GM21423 (cell line): ENCODE measurements around the gene PLAAT4.
A peak's percentile ranks its signal among the peaks of the same experiment; 100 is the strongest.
"Not testable (repeated sequence)": the region's sequence is repeated elsewhere in the genome, so short reads cannot be mapped to it uniquely, and the experiment has no call there.

Source experiments
- ATAC-seq: cut with Tn5 transposase; IDR thresholded peaks from one replicate; pipeline ENCODE4 v1.9.1; 2021; ENCODE audit warnings: mild to moderate bottlenecking, moderate library complexity; ENCODE audit not compliant: unreplicated experiment

PLAAT4 gene

DNA sequence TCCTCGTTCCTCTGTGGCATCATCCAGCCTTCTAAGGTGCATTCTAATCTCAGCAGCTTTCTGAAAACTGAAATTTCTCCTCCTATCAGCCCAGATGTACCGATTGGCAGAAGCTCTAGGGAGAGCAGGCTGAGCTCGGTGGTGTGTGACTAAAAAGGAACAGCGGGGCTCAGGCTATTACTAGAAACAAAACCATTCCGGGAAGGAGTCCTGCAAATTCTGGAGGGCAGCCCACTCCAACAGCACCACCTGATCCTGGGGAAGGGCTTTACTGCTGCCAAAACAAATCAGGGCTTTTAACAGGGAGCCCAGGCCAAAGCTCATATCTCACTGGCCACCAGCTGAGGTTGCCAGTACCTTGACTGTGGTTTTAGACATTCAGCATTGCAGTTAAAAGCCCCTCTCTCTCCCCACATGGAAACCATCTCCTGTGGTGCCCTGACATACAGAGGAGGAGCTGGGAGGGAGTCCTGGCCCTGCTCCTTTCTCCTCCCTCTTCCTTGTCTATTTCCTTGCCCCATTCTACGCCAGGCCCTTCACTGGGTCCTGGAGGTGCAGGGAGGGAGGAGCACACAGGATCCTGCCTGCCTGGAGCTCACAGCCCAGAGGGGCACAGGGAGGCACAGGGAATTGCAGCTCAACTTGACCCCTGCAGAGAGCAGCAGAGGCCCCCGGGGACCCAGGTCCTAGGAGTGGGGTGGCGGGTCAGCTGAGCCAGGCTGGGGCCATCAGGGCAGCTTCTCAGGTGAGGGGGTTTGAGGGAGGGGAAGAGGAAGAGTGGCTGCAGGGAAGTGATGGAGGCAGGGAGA is 889 bp downstream of the PLAAT4 start:
- no peak for ATAC-seq

DNA sequence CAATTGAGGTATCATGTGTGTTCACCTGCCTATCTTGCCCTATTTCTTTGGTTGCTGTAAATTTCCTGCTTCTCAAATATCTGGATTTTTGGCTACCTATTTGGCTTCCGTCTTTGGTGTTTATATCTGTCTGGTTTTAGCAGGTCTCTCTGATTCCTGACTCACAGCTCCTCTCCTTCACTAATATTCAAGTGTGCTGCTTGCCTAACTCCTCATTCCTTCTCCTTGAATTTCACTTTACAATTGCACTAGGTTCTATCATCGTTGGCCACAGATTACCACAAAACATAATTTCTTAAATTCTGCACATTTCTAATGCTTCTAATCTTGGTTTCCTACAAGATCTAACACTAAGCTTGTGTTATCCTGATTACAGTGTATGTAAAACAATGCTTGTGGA is 5.9 kb downstream of the PLAAT4 start:
- not testable (repeated sequence) for ATAC-seq

DNA sequence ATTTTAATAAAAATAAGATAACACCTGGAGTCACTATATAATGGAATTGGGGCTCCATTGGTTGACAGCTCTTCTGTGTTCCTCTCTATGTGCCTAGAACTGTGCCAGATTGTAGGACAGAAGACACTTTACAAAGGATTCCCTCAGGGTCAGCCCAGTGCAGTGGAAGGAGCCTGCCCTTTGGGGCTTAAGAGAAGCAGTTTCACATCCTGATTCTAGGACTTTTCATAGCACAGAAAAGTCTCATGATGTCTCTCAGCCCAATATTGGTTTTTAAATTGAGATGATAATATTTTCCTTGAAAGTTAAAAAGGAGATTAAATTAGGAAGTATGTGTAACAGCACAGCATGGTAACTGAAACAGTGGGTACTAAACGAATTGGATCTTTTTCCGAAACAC is 7.1 kb downstream of the PLAAT4 start:
- ATAC-seq = no peak

DNA sequence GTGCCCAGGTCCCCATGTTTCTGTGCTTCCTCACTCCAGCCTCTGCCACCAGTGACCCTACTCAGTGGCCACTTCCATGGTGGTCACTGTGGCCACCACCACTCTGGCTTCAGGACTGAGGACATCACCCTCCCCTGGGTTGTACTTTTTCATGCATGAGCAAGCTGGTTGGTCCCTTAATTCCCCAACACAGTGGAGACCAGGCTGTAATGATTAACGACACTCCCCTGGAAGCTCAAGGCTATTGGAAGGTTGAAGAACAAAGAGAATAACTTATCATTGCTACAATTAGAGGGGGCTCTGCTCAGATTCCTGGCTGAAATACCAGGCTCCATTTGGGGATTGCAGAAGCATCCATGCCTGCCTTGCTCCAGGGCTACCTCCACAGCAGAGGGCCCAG is 10.5 kb downstream of the PLAAT4 start:
- ATAC-seq = no peak

DNA sequence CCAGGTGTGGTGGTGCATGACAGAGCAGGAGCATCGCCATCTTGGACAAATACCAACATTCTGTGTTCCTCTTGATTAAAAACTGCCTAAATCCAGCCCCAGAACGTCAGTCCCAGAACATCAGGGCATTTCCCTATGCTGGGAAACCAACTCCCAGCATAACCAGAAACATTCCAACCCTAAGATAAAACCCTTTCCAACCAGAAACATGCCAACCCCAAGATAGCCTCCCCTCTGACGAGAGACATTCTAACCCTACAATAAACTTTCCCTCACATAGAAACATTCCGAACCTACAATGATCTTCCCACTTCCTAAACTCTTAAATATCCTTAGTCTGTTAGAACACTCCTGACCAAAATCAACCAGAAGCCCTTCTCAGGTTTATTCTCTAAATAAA is 11.6 kb downstream of the PLAAT4 start:
- no peak for ATAC-seq

DNA sequence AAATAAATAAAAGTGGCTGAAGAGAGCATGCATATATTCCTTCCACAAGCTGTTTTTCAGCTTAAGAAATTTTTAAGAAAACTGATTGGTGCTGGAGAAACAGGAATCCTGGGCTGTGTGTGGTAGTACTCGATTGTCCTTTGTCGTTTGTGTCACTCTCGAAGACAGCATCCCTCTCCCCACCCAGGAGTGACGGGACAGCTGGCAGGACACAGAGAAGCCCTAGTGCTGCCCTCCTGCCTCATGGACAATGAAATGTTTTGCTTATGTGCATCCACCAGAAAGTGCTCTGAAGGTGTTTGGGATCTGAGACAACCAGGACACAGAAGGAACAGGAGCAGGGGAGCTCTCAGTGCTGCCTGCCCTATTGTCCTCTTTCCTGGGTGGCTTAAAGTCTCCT is 12.8 kb downstream of the PLAAT4 start:
- no peak for ATAC-seq

DNA sequence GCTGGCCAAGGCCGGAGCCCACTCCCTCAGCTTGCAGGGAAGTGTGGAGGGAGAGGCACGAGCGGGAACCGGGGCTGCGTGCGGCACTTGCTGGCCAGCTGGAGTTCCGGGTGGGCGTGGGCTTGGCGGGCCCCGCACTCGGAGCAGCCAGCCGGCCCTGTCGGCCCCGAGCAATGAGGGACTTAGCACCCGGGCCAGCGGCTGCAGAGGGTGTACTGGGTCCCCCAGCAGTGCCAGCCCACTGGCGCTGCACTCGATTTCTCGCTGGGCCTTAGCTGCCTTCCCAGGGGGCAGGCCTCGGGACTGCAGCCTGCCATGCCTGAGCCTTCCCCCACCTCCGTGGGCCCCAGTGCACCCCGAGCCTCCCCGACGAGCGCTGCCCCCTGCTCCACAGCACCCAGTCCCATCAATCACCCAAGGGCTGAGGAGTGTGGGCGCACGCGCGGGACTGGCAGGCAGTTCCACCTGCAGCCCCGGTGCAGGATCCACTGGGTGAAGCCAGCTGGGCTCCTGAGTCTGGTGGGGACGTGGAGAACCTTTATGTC is 13.6 kb downstream of the PLAAT4 start:
- not testable (repeated sequence) for ATAC-seq

DNA sequence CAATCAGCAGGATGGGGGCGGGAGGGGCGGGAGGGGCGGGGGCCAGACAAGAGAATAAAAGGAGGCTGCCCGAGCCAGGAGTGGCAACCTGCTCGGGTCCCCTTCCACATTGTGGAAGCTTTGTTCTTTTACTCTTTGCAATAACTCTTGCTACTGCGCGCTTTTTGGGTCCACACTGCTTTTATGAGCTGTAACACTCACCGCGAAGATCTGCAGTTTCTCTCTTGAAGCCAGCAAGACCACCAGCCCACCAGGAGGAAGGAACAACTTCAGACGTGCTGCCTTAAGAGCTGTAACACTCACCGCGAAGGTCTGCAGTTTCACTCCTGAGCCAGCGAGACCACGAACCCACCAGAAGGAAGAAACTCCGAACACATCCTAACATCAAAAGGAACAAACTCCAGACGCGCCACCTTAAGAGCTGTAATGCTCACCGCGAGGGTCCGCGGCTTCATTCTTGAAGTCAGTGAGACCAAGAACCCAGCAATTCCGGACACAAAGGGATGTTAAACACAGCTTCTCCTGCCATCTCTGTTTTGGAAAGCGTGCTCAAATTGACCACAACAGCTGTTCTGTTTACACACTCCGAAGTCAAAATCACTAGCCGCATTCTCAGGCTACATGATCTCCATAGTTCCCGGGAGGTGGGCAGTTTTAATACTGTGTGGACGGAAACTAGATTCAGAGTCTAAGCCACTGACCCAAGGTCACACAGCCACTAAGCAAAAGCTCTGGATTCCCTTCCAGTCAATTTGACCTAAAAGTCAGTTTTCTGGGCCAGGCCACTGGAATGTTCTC is 14.7 kb downstream of the PLAAT4 start:
- no peak for ATAC-seq

DNA sequence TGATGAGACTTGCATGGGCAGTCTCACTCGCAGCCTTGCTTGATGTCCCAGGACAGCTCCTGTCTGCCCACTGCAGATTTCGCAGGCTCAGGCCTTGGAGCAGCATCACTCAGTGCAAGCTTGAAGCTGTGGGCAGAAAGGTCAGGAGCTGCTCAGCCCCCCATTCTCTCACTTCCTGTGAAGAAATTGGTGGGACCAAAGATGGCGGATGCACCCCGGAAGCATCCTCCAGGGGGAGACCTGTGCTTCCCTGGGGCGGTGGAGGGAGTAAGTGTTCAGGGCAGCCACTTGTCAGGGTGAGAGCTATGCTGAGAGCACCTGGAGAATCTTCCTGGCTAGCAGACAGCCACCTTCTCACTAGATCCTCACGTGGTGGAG is 15.3 kb downstream of the PLAAT4 start:
- no peak for ATAC-seq

DNA sequence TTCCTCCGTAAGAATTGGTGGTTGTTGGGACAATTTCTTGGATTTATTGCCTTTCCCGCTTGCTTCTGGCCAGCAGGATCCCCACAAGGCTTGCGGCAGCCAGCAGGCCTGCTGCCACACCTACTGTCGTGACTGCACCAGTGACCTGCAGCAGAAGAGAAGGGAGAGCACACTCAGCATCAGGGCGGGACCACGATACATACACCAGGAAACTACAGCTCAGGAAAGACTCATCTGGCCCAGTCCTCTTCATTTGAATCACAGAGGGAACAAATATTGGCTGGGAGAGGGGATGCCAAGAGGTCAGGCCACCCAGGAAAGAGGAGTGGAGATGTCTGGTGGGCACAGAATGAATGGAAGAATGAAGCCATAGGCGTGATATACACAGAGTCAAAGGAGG is 16.3 kb downstream of the PLAAT4 start:
- no peak for ATAC-seq

DNA sequence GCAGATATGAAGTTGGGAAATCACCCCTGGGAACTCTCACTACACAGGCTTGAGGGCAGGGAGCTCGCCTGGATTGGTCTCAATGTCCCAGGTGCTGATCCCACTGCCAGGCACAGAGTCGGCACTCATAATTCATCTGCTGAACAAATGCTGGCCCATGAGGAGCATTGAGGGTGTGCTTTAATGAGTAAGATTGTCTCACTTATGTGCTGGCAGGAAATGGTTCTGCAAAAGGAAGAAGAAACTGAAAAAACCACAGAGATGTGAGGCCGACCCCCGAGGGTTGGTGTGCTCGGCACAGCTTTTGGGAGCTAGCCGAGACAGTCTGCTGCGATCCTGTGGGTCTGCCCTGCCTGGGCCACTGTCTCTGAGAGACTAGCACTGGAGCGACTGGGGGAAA is 17.2 kb downstream of the PLAAT4 start:
- peak; percentile 81 for ATAC-seq

DNA sequence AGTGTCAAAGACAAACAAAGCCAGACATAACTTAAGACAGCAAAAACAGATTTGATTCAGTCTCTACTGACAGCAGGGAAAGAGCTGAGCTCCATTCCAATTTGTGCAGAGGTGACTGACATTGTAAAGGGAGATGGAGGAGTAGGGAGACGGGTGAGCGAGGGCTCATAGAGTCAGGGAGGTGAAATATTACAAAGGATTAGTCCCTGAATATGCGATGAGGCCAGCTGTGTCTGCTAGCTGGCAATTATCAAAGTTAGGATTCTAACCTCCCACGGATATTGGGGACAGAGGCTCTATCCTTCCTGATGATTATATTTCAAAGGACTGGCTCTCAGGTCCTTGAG is 18.2 kb downstream of the PLAAT4 start:
- no peak for ATAC-seq

DNA sequence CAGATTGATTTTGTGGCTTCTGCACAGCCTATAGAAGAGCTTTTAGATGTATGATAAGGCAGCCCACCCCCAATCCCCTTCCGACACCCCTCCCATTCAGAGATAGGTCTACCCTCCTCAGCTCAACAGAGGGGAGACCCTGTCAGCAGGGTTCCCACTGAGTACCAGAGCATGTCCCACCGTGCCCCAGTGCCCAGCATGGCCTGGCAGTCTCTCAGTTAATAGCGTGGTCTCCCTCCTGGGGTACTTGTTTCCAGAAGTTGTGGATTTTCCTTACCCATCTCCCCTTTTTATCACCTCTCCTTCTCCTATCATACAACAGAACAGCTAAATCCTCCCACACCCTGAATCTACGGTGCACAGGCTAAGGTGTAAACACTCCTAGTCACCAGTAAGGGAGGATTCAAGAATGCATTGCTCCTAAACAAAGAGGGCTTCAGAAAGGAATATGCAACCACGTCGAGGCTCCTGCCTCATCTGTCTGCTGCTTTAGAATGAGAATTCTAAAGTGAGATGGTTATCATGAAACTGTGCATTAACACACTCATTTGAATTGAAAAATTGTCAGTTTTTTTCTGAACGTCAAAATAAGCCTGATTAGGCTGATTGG is 19.9 kb downstream of the PLAAT4 start:
- no peak for ATAC-seq

DNA sequence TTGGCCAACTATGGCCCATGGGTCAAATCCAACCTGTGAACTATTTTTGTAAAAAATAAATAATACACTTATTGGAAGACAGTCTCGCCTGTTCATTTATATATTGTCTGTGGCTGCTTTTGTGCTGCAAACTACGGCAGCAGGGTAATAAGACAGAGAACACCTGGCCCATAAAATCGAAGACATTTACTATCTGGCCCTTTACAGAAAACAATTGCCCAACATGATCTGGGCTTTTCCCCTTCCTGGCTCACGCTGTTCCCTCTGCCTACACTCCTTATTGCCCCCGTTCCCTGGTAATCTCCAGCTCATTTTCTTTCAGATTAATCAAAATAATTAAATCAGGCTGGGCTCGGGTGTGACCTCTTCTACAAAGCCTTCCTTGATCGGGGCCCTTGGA is 21.0 kb downstream of the PLAAT4 start:
- no peak for ATAC-seq

DNA sequence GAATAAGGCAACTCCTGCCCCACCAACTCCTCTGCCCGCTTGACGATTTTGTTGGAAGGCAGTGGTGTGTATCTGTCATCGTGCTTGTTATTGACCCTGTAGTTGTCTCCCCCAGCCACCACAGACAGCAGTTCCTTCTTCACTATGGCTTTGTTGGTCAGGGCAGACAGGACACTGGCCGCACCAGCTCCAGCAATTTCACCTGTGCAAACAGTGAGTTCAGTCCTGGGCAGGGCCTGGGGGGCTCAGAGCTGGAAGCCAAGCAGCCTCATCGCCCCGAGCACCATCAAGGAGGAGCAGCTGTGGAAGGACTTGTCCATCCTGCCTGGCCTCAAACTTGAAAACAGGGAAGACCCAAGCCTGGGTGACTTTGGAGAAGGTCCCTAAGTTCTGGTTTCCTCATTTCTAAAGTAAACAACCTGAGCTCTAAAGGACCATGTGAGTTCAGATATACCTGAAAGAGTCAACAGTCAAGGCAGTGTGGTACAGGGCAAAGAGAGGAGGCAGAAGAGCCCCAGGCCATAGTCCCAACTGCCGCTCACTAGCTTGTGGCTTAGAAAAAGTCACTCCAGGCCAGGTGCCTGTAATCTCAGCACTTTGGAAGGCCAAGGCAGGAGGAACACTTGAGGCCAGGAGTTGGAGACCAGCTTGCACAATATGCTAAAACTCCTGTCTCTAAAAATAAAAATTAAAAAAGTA is 22.0 kb downstream of the PLAAT4 start:
- ATAC-seq = no peak

DNA sequence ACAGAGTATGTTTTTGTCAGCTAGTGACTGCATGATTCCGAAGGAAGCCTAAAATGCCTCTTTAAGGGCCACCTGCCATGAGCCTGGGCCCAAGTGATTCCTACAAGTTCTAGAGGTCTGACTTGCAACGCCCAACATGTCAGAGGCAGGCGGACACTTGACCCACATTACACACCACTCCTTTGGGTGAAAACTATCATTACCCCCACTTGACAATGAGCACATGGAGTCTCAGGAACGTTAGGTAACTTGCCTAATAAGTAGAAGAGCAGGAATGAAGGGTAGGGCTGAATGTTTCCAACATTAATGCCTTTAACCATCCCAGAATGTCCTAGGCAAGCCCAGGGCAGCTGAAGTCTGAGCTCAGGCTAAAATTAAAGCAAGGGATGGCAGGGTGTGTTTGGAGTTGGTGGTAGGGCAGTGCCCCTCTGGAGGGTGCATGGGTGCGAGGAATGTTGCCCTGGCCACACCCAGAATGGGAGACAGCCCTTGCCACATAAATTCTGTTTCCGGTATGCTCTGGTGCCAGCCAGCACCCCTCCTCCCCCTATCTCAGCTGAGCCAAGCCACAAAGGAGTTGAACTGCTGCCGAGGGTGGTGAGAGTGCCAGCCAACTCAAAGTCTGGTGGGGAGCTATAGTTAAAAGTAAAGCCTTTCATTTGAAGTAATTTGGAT is 24.0 kb downstream of the PLAAT4 start:
- ATAC-seq = no peak

DNA sequence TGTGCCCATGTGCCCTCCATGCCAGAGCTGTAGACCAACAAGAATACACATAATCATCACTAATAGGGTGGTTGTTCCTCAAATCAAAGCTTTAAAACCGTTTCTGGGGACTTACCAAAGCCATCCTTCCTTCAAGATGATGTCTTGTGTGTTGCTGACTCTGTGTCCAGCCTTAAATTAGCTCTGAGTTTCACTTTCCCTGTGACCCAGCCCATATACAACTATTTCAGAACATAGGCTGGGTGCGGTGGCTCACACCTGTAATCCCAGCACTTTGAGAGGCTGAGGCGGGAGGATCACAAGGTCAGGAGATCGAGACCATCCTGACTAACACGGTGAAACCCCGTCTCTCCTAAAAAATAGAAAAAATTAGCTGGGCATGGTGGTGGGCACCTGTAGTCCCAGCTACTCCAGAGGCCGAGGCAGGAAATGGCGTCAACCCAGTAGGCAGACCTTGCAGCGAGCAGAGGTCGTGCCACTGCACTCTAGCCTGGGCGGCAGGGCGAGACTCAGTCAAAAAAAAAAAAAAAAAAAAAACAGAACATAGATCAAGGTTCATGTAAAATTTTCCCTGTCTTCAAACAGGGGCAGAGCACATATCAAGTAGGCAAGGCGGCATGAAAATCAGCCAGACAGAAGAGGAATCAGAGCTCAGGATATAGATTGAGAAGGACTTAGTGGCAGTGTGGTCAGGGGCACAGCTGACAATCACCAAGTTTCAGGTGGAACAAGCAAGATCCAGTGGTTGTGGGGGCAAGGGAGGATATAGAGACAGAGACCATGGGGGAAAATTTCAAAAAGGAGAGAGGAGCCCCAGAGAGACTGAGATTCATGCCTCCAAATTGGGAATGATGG is 26.8 kb downstream of the PLAAT4 start, which contains the start of gene PLAAT2:
TSS of gene PLAAT2 (minus strand) at position 179 of the 855 bp plus-strand sequence. CDS start at position 124, 55 bp downstream.
- no peak for ATAC-seq

DNA sequence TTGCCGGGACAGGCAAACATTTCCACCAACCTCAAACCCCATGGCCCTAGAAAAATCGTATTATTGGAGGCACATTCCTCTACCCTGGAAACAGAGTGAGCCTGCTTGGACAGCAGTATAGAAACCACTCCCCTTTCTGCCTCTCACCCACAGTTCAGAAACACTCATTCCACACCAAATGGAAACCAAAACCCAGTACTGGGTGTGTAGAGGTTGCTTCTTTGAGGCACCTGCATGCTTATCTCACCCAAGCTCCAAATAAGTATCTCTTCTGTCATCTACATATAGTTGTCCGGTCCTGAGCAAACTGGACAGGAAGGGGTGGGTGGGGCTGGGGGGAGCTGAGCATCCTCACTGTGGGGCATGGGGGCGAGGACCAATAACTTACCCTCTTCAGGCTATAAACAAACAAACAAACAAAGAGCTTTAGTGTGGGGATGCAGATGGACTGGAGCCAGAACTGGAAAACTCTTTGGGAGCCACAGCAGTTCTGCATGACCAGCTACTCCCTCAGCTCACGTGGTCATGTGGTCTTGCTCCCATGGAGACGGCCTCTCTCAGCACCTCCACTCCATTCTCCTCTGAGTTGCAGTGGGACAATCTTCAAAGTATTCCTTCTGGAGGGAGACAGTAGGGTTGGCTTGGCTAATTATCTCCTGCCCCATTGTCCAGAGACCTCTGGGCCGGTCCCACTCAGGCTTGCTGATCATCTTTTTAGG is 27.6 kb downstream of the PLAAT4 start:
- ATAC-seq = peak; percentile 54
